ENCODE results near the gene PLEKHH3. TPM values are rescaled to one million over a fixed set of nuclear protein-coding genes. Genes with fewer than 3 reads are reported as not detected.
A peak's percentile ranks its signal among the peaks of the same experiment; 100 is the strongest.

The PLEKHH3 gene
- total RNA-seq, 1 donor from 2014 or later = 0.52 TPM

- peak within 1 kb of the TSS; percentile 55 for H3K27ac Mint-ChIP-seq
These were observed 17.5 kb downstream of the PLEKHH3 start, which contains the start of gene TUBG2 for GRCh38 chr17:42659079-42659931. TSS of gene TUBG2 (plus strand) at chr17:42659284. CDS start at chr17:42659504, 220 bp downstream.

GRCh38 chr17:42657824-42658588, 18.8 kb downstream of the PLEKHH3 start:
- Mint-ChIP-seq H3K9me3 (no peaks in the 10 kb centered on the region), H3K36me3 (ENCODE audit: low read depth) (peaks cover 3% of the 10 kb centered on the region), H3K27ac (no peak overlapping the region), H3K27me3 (ENCODE audit: insufficient read depth) (peaks cover 13% of the 10 kb centered on the region), H3K4me1 (ENCODE audit: low read depth) (peaks cover 26% of the 10 kb centered on the region), H3K4me3 (peak overlapping the region; percentile 86)
- no peak for DNase-seq (ENCODE audit: low spot score)
- intact Hi-C loops (cut with micrococcal nuclease) = loop anchor here (2.0 kb wide), 1 partner anchor 21 kb away; no protein-coding TSS in a partner anchor

More at GRCh38 chr17:42659079-42659931, 17.5 kb downstream of the PLEKHH3 start, which contains the start of gene TUBG2:
- H3K9me3 Mint-ChIP-seq = no peaks in the 10 kb centered on the region
- intact Hi-C loops (cut with micrococcal nuclease) = loop anchor here (1.0 to 2.0 kb wide), 2 partner anchors 19 to 50 kb away; partner anchors contain the start of genes RETREG3 and TUBG1
- peaks cover 8% of the 10 kb centered on the region for H3K27me3 Mint-ChIP-seq (ENCODE audit: insufficient read depth)
- DNase-seq (ENCODE audit: low spot score) = peak; percentile 70
- peaks cover 3% of the 10 kb centered on the region for H3K36me3 Mint-ChIP-seq (ENCODE audit: low read depth)
- peaks cover 26% of the 10 kb centered on the region for H3K4me1 Mint-ChIP-seq (ENCODE audit: low read depth)
- H3K4me3 Mint-ChIP-seq = peak within 1 kb of the TSS; percentile 86

- no peak for DNase-seq (ENCODE audit: low spot score)
- Mint-ChIP-seq H3K36me3 (ENCODE audit: low read depth) (no peaks in the 10 kb centered on the region), H3K27me3 (ENCODE audit: insufficient read depth) (peaks cover 13% of the 10 kb centered on the region), H3K27ac (no peak overlapping the region), H3K4me1 (ENCODE audit: low read depth) (peaks cover 24% of the 10 kb centered on the region), H3K4me3 (no peak overlapping the region), H3K9me3 (no peaks in the 10 kb centered on the region)
- intact Hi-C loops (cut with micrococcal nuclease) = no loop called here
These were observed 21.3 kb downstream of the PLEKHH3 start for GRCh38 chr17:42655528-42655927.

DNA sequence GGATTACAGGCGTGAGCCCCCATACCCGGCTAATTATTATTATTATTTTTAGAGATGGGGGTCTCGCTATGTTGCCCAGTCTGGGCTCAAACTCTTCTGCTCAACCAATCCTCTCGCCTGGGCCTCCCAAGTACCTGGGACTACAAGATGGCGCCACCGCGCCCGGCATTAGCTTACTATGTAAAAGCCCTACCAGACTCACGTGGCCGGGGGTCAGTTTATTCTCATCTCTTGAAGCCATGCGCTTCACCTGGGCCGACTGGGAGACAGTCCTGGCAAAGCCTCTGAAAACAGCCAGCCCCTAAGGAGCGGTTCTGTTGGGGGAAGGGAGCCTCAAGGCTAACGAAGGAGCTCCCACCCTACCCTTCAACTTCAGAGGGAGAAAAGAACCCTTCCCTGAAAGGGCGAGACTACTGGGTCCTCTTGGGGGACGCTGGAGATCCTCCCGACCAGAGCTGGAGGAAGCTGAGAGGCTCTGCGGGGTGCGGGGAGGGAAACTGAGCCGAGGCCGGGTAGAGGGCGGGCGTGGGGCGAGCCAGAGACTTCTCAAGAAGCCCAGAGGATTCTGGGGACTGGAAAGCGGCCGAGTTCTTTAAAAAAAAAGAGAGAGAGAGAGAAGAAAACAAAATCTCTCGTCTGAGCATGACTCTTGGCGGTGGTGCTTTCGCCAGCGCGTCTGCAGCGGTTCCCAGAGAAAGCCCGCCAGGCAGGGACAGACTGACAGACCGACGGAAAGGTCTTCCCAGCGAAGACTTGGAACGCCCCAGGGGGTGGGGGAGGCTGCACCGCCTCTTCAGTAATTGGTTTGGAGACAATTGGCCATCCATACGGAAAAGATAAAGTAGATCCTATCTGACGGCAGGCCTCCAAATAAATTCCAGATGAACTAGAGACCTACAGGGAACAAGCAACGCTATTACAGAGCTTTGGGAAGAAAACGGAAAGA, 23.3 kb downstream of the PLEKHH3 start:
- peaks cover 18% of the 10 kb centered on the region for H3K4me1 Mint-ChIP-seq (ENCODE audit: low read depth)
- no peak overlapping the region for H3K4me3 Mint-ChIP-seq
- H3K9me3 Mint-ChIP-seq = no peaks in the 10 kb centered on the region
- DNase-seq (ENCODE audit: low spot score) = no peak
- no peak overlapping the region for H3K27ac Mint-ChIP-seq
- intact Hi-C loops (cut with micrococcal nuclease) = no loop called here
- H3K27me3 Mint-ChIP-seq (ENCODE audit: insufficient read depth) = peaks cover 12% of the 10 kb centered on the region
- H3K36me3 Mint-ChIP-seq (ENCODE audit: low read depth) = no peaks in the 10 kb centered on the region

- no peak overlapping the region for H3K4me3 Mint-ChIP-seq
- no peaks in the 10 kb centered on the region for H3K36me3 Mint-ChIP-seq (ENCODE audit: low read depth)
- peaks cover 11% of the 10 kb centered on the region for H3K4me1 Mint-ChIP-seq (ENCODE audit: low read depth)
- no peak for DNase-seq (ENCODE audit: low spot score)
- no peaks in the 10 kb centered on the region for H3K9me3 Mint-ChIP-seq
- no peak overlapping the region for H3K27ac Mint-ChIP-seq
- H3K27me3 Mint-ChIP-seq (ENCODE audit: insufficient read depth) = peaks cover 19% of the 10 kb centered on the region
- intact Hi-C loops (cut with micrococcal nuclease) = no loop called here
These were observed 25.4 kb downstream of the PLEKHH3 start for GRCh38 chr17:42651392-42651791.

GRCh38 chr17:42647778-42648177, 29.0 kb downstream of the PLEKHH3 start:
- DNase-seq (ENCODE audit: low spot score) = no peak
- peaks cover 9% of the 10 kb centered on the region for H3K27me3 Mint-ChIP-seq (ENCODE audit: insufficient read depth)
- no peaks in the 10 kb centered on the region for H3K4me1 Mint-ChIP-seq (ENCODE audit: low read depth)
- H3K36me3 Mint-ChIP-seq (ENCODE audit: low read depth) = no peaks in the 10 kb centered on the region
- no peak overlapping the region for H3K27ac Mint-ChIP-seq
- H3K9me3 Mint-ChIP-seq = no peaks in the 10 kb centered on the region
- no peak overlapping the region for H3K4me3 Mint-ChIP-seq
- intact Hi-C loops (cut with micrococcal nuclease) = no loop called here

- Mint-ChIP-seq H3K4me3 (no peak overlapping the region), H3K4me1 (ENCODE audit: low read depth) (no peaks in the 10 kb centered on the region), H3K9me3 (no peaks in the 10 kb centered on the region), H3K27me3 (ENCODE audit: insufficient read depth) (peaks cover 17% of the 10 kb centered on the region), H3K27ac (no peak overlapping the region), H3K36me3 (ENCODE audit: low read depth) (no peaks in the 10 kb centered on the region)
- no peak for DNase-seq (ENCODE audit: low spot score)
- intact Hi-C loops (cut with micrococcal nuclease) = no loop called here
These were observed 34.5 kb downstream of the PLEKHH3 start for GRCh38 chr17:42642336-42642735.

DNA sequence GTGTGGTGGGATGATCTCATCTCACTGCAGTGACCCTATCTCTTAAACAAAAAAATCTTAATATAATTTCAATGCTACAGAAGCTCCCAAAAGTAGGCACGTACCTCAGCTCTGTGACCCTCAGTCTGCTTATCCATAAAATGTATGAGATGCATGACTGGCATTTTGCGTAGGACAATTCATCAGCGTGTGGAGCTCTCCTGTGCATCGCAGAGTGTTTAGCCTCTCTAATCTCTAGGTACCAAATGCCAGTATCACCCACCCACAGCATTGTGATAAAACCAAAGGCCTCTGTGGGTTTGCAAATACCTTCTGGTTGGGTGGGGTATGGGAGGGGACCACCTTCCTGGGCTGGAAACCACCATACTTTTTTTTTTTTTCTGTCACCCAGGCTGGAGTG, 36.7 kb downstream of the PLEKHH3 start:
- Mint-ChIP-seq H3K4me1 (ENCODE audit: low read depth) (no peaks in the 10 kb centered on the region), H3K36me3 (ENCODE audit: low read depth) (no peaks in the 10 kb centered on the region), H3K9me3 (no peaks in the 10 kb centered on the region), H3K27ac (no peak overlapping the region), H3K4me3 (no peak overlapping the region), H3K27me3 (ENCODE audit: insufficient read depth) (peaks cover 18% of the 10 kb centered on the region)
- no peak for DNase-seq (ENCODE audit: low spot score)
- intact Hi-C loops (cut with micrococcal nuclease) = no loop called here

DNA sequence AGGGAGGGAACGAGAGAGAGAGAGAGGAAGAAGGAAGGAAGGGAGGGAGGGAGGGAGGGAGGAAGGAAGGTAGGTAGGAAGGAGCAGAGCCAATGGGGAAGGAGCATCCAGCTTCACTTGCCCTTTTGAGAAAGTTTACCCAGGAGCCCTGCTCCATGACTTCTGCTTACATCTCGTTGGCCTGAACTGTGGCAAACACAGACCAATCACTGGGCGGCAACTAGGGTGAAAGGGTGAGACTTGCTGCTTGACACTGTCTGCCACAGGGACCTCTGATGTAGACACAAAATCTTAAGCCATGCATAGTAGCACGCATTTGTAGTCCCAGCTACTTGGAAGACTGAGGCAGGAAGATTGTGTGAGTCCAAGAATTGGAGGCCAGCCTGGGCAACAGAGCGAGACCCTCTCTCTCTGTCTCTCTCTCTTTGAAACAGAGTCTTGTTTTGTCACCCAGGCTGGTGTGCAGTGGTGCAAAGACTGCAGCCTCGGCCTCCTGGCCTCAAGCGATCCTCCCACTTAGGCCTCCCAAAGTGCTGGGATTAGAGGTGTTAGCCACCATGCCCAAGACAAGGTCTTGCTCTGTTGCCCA, 37.2 kb downstream of the PLEKHH3 start:
- no peaks in the 10 kb centered on the region for H3K4me1 Mint-ChIP-seq (ENCODE audit: low read depth)

DNA sequence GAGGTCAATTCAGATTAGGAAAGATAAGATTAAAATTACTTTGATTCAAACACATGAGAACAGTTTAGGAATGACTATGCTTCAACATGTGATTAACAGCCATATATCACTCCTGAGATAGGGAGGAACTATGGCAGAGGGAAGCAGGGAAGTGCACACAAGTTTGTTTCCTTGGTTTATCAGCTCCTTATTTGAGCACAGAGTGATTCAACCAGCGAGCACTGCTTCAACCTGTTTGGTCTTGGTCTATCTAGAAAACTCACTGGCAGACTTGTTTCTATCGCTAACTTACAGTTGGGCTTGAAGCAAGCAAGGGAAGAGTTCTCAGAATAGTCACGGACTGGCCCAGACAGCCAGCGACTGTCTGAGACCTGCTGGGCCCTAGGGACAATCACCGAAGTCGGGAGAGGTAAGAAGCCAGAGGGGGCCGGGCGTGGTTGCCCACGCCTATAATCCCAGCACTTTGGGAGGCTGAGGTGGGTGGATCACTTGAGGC, 43.8 kb downstream of the PLEKHH3 start:
- Mint-ChIP-seq H3K27ac (no peak overlapping the region), H3K27me3 (ENCODE audit: insufficient read depth) (peaks cover 5% of the 10 kb centered on the region), H3K9me3 (no peaks in the 10 kb centered on the region), H3K4me3 (no peak overlapping the region), H3K4me1 (ENCODE audit: low read depth) (no peaks in the 10 kb centered on the region), H3K36me3 (ENCODE audit: low read depth) (no peaks in the 10 kb centered on the region)
- intact Hi-C loops (cut with micrococcal nuclease) = no loop called here
- no peak for DNase-seq (ENCODE audit: low spot score)

More for the DNA sequence above, 37.2 kb downstream of the PLEKHH3 start:
- peaks cover 18% of the 10 kb centered on the region for H3K27me3 Mint-ChIP-seq (ENCODE audit: insufficient read depth)
- no peak for DNase-seq (ENCODE audit: low spot score)
- no peaks in the 10 kb centered on the region for H3K36me3 Mint-ChIP-seq (ENCODE audit: low read depth)
- no peaks in the 10 kb centered on the region for H3K9me3 Mint-ChIP-seq
- no peak overlapping the region for H3K27ac Mint-ChIP-seq
- intact Hi-C loops (cut with micrococcal nuclease) = no loop called here
- no peak overlapping the region for H3K4me3 Mint-ChIP-seq

GRCh38 chr17:42629411-42630009, 47.3 kb downstream of the PLEKHH3 start:
- intact Hi-C loops (cut with micrococcal nuclease) = no loop called here

More at GRCh38 chr17:42629411-42630009, 47.3 kb downstream of the PLEKHH3 start:
- no peak for DNase-seq (ENCODE audit: low spot score)
- Mint-ChIP-seq H3K4me3 (no peak overlapping the region), H3K36me3 (ENCODE audit: low read depth) (no peaks in the 10 kb centered on the region), H3K4me1 (ENCODE audit: low read depth) (no peaks in the 10 kb centered on the region), H3K27ac (no peak overlapping the region), H3K27me3 (ENCODE audit: insufficient read depth) (peaks cover 1% of the 10 kb centered on the region), H3K9me3 (no peaks in the 10 kb centered on the region)
